Lung (tissue), 12 donors: ENCODE data around the gene GUCY2C. TPM values are rescaled to one million over a fixed set of nuclear protein-coding genes. Genes with fewer than 3 reads are reported as not detected.

Source experiments
- ATAC-seq: fragments of 200-7000 bp; cut with Tn5 transposase; one replicate; pipeline ENCODE4 v1.9.1; 2020; ENCODE audit warnings: moderate number of reproducible peaks; ENCODE audit not compliant: insufficient read depth, low FRiP score
- DNase-seq, 3 donors: peaks; one replicate each; pipeline ENCODE4 v3.0.0-alpha.2; 2013 to 2017
- H3K27ac ChIP-seq, 2 donors: one replicate each; pipeline ENCODE4 v1.5.1; 2013; ENCODE audit warnings: mild to moderate bottlenecking in 2 of 2, moderate library complexity in 2 of 2, control low read depth in 1 of 2, inconsistent platforms in 1 of 2, low read depth in 1 of 2, low read length in 1 of 2
- H3K27me3 ChIP-seq, 3 donors: one replicate each; pipeline ENCODE4 v1.5.1; 2013; ENCODE audit warnings: low read length in 2 of 3; ENCODE audit not compliant: control insufficient read depth in 3 of 3, insufficient read depth in 3 of 3
- H3K36me3 ChIP-seq, 4 donors: one replicate each; pipeline ENCODE4 v1.5.1; 2013; ENCODE audit warnings: low read length in 4 of 4, mild to moderate bottlenecking in 1 of 4, moderate library complexity in 1 of 4; ENCODE audit not compliant: control insufficient read depth in 4 of 4, insufficient read depth in 4 of 4
- H3K4me1 ChIP-seq, 5 donors: one replicate each; pipeline ENCODE4 v1.5.1; 2013; ENCODE audit warnings: low read length in 5 of 5, mild to moderate bottlenecking in 2 of 5, moderate library complexity in 1 of 5; ENCODE audit not compliant: control insufficient read depth in 5 of 5, insufficient read depth in 5 of 5
- H3K4me3 ChIP-seq: one replicate; pipeline ENCODE4 v1.5.1; 2013; ENCODE audit warnings: mild to moderate bottlenecking, control low read depth, moderate library complexity
- H3K9ac ChIP-seq, 2 donors: one replicate each; pipeline ENCODE4 v1.5.1; 2013; ENCODE audit warnings: low read length in 2 of 2, control low read depth in 1 of 2; ENCODE audit not compliant: insufficient read depth in 1 of 2
- H3K9me3 ChIP-seq, 4 donors: one replicate each; pipeline ENCODE4 v1.5.1; 2013; ENCODE audit warnings: low read length in 3 of 4, mild to moderate bottlenecking in 1 of 4, moderate library complexity in 1 of 4; ENCODE audit not compliant: control insufficient read depth in 4 of 4, insufficient read depth in 3 of 4
- WGBS, 2 donors: extraction: QIAGEN DNeasy Blood & Tissue Kit; methylation state at CpG; one replicate each; pipeline ENCODE4 v1.1.7; 2013; 5-methylcytosine and 5-hydroxymethylcytosine counted together
- polyA plus RNA-seq, 2 donors: library from polyadenylated mRNA; stranded (reverse); fragments of 200-250 nt; gene quantifications; one replicate each; pipeline ENCODE4 v1.2.1, GENCODE V29; 2013
- total RNA-seq, 2 donors: library from RNA; depleted of rRNA in 1 of 2; stranded (reverse); fragments of >200 nt in 1 of 2; gene quantifications; one replicate each; pipeline ENCODE4 v1.2.1, GENCODE V29; 2014 to 2021
- TF ChIP-seq, protein P1 (sequence below): IDR thresholded peaks from 2 replicates; pipeline ENCODE4 v1.5.1; 2012; ENCODE audit warnings: mild to moderate bottlenecking; ENCODE audit errors: control extremely low read depth, extremely low read depth
- donor health status: control.
- donor health status: control.
- donor health status: Bipolar disorder and iron deficiency.
- donor health status: healthy.
- donor health status: DM: yes; HTN: yes; CAD: no.

The GUCY2C gene
- total and polyA plus RNA-seq, 4 donors = 0.02 TPM; not detected in 3

DNA sequence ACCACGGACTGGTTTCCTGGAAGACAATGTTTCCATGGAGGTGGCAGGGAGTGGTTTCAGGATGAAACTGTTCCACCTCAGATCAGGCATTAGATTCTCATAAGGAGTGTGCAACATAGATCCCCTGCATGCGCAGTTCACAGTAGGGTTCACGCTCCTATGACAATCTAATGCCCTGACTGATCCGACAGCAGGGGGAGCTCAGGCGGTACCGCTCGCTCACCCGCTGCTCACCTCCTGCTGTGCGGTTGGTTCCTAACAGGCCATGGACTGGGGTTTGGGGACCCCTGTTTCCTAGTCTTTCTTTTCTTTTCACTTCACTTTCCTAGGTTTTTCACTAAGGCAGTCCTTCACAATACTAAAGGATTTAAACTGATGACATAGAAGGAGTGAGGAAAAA, 39.6 kb downstream of the GUCY2C start:
- ATAC-seq (no peak), DNase-seq (no peak)
- TF ChIP-seq, protein P1, sequence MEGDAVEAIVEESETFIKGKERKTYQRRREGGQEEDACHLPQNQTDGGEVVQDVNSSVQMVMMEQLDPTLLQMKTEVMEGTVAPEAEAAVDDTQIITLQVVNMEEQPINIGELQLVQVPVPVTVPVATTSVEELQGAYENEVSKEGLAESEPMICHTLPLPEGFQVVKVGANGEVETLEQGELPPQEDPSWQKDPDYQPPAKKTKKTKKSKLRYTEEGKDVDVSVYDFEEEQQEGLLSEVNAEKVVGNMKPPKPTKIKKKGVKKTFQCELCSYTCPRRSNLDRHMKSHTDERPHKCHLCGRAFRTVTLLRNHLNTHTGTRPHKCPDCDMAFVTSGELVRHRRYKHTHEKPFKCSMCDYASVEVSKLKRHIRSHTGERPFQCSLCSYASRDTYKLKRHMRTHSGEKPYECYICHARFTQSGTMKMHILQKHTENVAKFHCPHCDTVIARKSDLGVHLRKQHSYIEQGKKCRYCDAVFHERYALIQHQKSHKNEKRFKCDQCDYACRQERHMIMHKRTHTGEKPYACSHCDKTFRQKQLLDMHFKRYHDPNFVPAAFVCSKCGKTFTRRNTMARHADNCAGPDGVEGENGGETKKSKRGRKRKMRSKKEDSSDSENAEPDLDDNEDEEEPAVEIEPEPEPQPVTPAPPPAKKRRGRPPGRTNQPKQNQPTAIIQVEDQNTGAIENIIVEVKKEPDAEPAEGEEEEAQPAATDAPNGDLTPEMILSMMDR = no peak
- no peaks in the 10 kb centered on the region for H3K36me3 ChIP-seq
- H3K4me3 ChIP-seq = no peak overlapping the region
- no peak overlapping the region for H3K27ac ChIP-seq
- WGBS, 2 donors = 91 to 96% methylated on average over 9 of the region's 9 CpGs
- no peaks in the 10 kb centered on the region for H3K27me3 ChIP-seq
- H3K9me3 ChIP-seq = no peaks in the 10 kb centered on the region
- no peaks in the 10 kb centered on the region for H3K4me1 ChIP-seq
- no peak overlapping the region for H3K9ac ChIP-seq

DNA sequence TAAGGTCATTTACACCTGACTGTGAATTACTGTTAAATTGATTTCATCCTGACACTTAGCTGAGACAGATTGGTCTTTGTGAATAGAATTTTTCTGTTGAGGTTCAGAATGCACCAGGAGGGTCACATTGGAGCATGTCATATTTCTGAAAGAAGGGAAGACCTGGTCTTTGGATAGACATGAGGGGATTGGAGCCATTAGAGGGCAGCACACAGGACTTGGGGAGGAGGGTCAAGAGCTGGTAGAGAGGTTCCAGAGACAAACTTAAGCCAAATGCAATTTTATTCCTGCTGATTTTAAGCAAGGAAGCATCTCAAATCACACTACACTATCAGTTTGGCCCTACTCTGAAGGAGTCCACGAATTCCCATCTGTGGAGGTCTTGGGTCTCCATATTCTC, 41.1 kb downstream of the GUCY2C start:
- Histone ChIP-seq H3K4me1 (peaks cover 0 to 5% (median 0%) of the 10 kb centered on the region in 5 donors), H3K9ac (no peak overlapping the region), H3K27me3 (no peaks in the 10 kb centered on the region), H3K4me3 (no peak overlapping the region), H3K9me3 (no peaks in the 10 kb centered on the region), H3K27ac (no peak overlapping the region), H3K36me3 (no peaks in the 10 kb centered on the region)
- no peak for ATAC-seq
- no peak for DNase-seq
- WGBS, 2 donors = 88 to 89% methylated on average over 1 of the region's 1 CpG
- TF ChIP-seq, protein P1 = no peak

DNA sequence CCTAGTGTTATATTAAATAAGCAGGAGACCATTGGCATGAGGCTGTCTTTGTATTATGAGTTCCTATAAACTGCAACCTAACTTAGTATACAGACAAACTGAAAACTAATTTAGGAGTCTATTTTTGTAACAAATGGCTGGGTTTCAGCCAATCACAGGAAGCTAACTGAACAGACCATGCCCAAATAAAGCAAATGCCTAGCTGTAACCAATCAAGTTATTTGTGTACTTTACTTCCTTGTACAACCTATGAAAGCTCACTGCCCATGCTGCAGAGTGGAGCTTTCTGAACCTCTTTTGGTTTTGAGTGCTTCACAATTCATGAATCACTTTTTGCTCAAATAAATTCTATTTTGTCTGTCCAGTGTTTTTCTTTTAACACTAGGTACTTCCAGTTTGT, 41.6 kb downstream of the GUCY2C start:
- H3K4me3 ChIP-seq = no peak overlapping the region

DNA sequence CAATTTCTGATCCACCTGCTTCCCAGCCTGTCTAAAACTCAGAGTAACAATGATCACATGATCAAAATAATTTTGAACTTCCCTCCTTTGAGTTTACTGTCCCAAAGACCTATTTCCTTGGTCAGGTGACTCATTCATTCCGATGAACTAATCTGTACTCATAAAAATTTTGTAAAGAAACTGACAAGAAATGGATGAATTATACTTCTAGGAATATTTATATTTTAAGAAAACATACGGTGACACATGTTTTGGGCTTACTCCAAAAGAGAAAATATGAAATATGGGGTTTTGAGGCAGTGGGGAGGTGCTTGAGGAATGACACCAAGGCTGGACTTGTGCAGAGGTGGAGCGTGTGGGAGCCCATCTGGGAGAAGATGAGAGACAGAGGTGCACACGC, 42.0 kb downstream of the GUCY2C start:
- H3K36me3 ChIP-seq = no peaks in the 10 kb centered on the region
- H3K27me3 ChIP-seq = no peaks in the 10 kb centered on the region
- no peaks in the 10 kb centered on the region for H3K9me3 ChIP-seq
- DNase-seq (no peak), ATAC-seq (no peak)
- 84 to 92% methylated on average over 4 of the region's 4 CpGs for WGBS, 2 donors
- H3K4me1 ChIP-seq = peaks cover 0 to 5% (median 0%) of the 10 kb centered on the region in 5 donors
- TF ChIP-seq, protein P1 = no peak
- H3K27ac ChIP-seq = no peak overlapping the region
- H3K4me3 ChIP-seq = no peak overlapping the region
- H3K9ac ChIP-seq = no peak overlapping the region

More for the DNA sequence above, 41.6 kb downstream of the GUCY2C start:
- H3K4me1 ChIP-seq = peaks cover 0 to 5% (median 0%) of the 10 kb centered on the region in 5 donors
- H3K27me3 ChIP-seq = no peaks in the 10 kb centered on the region
- no peaks in the 10 kb centered on the region for H3K36me3 ChIP-seq
- no peak overlapping the region for H3K27ac ChIP-seq
- no peaks in the 10 kb centered on the region for H3K9me3 ChIP-seq
- ATAC-seq (no peak), DNase-seq (no peak)
- H3K9ac ChIP-seq = no peak overlapping the region
- TF ChIP-seq, protein P1 = no peak
